Endodermal cell (in vitro differentiated cells): ENCODE data around the gene RABGAP1L. TPM values are rescaled to one million over a fixed set of nuclear protein-coding genes. Genes with fewer than 3 reads are reported as not detected.
A peak's percentile ranks its signal among the peaks of the same experiment; 100 is the strongest.

Source experiments
- DNase-seq: peaks from one replicate; pipeline ENCODE4 v3.0.0-alpha.2; 2017
- H3K27ac ChIP-seq: 2 replicates; pipeline ENCODE4 v1.5.1; 2013; ENCODE audit warnings: mild to moderate bottlenecking, low read depth, low read length, moderate library complexity
- H3K27me3 ChIP-seq: 2 replicates; pipeline ENCODE4 v1.6.1; 2013; ENCODE audit warnings: mild to moderate bottlenecking, low read length, moderate library complexity; ENCODE audit not compliant: insufficient read depth, control insufficient read depth, poor library complexity, severe bottlenecking
- H3K36me3 ChIP-seq: 2 replicates; pipeline ENCODE4 v1.7.0; 2013; ENCODE audit warnings: mild to moderate bottlenecking, low read length, moderate library complexity; ENCODE audit not compliant: control insufficient read depth, insufficient read depth
- H3K4me1 ChIP-seq: one replicate; pipeline ENCODE4 v1.7.0; 2013; ENCODE audit warnings: low read length; ENCODE audit not compliant: control insufficient read depth, insufficient read depth
- H3K4me3 ChIP-seq: 2 replicates; pipeline ENCODE4 v1.5.1; 2013; ENCODE audit warnings: mild to moderate bottlenecking, low read length, moderate library complexity
- H3K9ac ChIP-seq: 2 replicates; pipeline ENCODE4 v1.6.1; 2013; ENCODE audit warnings: mild to moderate bottlenecking, low read length, moderate library complexity; ENCODE audit not compliant: poor library complexity, severe bottlenecking; ENCODE audit errors: extremely low read depth
- H3K9me3 ChIP-seq: 2 replicates; pipeline ENCODE4 v1.6.1; 2013; ENCODE audit warnings: mild to moderate bottlenecking, low read length, moderate library complexity; ENCODE audit not compliant: control insufficient read depth
- H3K27ac Mint-ChIP-seq: 2 replicates; pipeline ENCODE4 v1.8.0; 2020; ENCODE audit warnings: mixed read lengths
- H3K27me3 Mint-ChIP-seq: 2 replicates; pipeline ENCODE4 v1.8.0; 2021; ENCODE audit warnings: mild to moderate bottlenecking, mixed read lengths; ENCODE audit not compliant: insufficient read depth
- H3K36me3 Mint-ChIP-seq: 2 replicates; pipeline ENCODE4 v1.8.0; 2020; ENCODE audit warnings: low read depth, mixed read lengths
- H3K4me1 Mint-ChIP-seq: 2 replicates; pipeline ENCODE4 v1.8.0; 2020; ENCODE audit warnings: mixed read lengths
- H3K4me3 Mint-ChIP-seq: 2 replicates; pipeline ENCODE4 v1.8.0; 2020; ENCODE audit warnings: mild to moderate bottlenecking, moderate library complexity, mixed read lengths
- H3K9me3 Mint-ChIP-seq: 2 replicates; pipeline ENCODE4 v1.8.0; 2020; ENCODE audit warnings: mild to moderate bottlenecking, mixed read lengths
- CTCF ChIP-seq: fragments of 200-600 bp; sonication (generic); conservative IDR thresholded peaks from 2 replicates; pipeline ENCODE4 v1.5.0; 2021; ENCODE audit warnings: antibody characterized with exemption, mild to moderate bottlenecking
- WGBS, 2 experiments: methylation state at CpG; one replicate each; pipeline versions ENCODE4 v1.1.5 to v1.1.7; 2013; ENCODE audit warnings: missing lambda C conversion rate in 2 of 2, mixed read lengths in 1 of 2; ENCODE audit not compliant: insufficient coverage in 1 of 2, insufficient read length in 1 of 2; 5-methylcytosine and 5-hydroxymethylcytosine counted together
- total RNA-seq, 2 donors: library from RNA; stranded (reverse); fragmentation: NEBNext Ultra II Directional in 1 of 2; extraction: Animal tissue kit (Norgen Biotek cat#: 25700) in 1 of 2; gene quantifications; 2 replicates in 1 of 2; 3 replicates in 1 of 2; pipeline ENCODE4 v1.2.1, GENCODE V29; 2021

The RABGAP1L gene
- total RNA-seq, 2 donors from 2014 or later: 32.5 to 36.9 TPM

- Mint-ChIP-seq H3K4me1 (peaks cover 39% of the 10 kb centered on the region), H3K4me3 (no peak overlapping the region), H3K9me3 (no peaks in the 10 kb centered on the region), H3K27ac (no peak overlapping the region), H3K27me3 (no peaks in the 10 kb centered on the region), H3K36me3 (no peaks in the 10 kb centered on the region)
- no peaks in the 10 kb centered on the region for H3K27me3 ChIP-seq
- H3K9ac ChIP-seq: no peak overlapping the region
- peaks cover 16% of the 10 kb centered on the region for H3K4me1 ChIP-seq
- no peak overlapping the region for H3K4me3 ChIP-seq
- DNase-seq: no peak
- H3K27ac ChIP-seq: no peak overlapping the region
- H3K9me3 ChIP-seq: no peaks in the 10 kb centered on the region
- no peaks in the 10 kb centered on the region for H3K36me3 ChIP-seq
- TF ChIP-seq CTCF: no peak
- 95 to 100% methylated on average over 1 to 2 of the region's 2 CpGs for WGBS, 2 experiments
Measured at GRCh38 chr1:174963529-174964125, 804.3 kb downstream of the RABGAP1L start.

GRCh38 chr1:174964261-174964971 lies 805.1 kb downstream of the RABGAP1L start:
- H3K27me3 ChIP-seq: no peaks in the 10 kb centered on the region
- WGBS, 2 experiments: 72 to 94% methylated on average over 4 to 6 of the region's 6 CpGs
- no peak overlapping the region for H3K27ac ChIP-seq
- TF ChIP-seq CTCF: no peak
- peaks cover 46% of the 10 kb centered on the region for H3K4me1 Mint-ChIP-seq
- no peaks in the 10 kb centered on the region for H3K27me3 Mint-ChIP-seq
- no peak overlapping the region for H3K4me3 ChIP-seq
- H3K9me3 Mint-ChIP-seq: no peaks in the 10 kb centered on the region
- H3K4me3 Mint-ChIP-seq: no peak overlapping the region
- no peak for DNase-seq
- H3K9me3 ChIP-seq: no peaks in the 10 kb centered on the region
- no peak overlapping the region for H3K9ac ChIP-seq
- no peaks in the 10 kb centered on the region for H3K36me3 Mint-ChIP-seq
- H3K36me3 ChIP-seq: no peaks in the 10 kb centered on the region
- peaks cover 16% of the 10 kb centered on the region for H3K4me1 ChIP-seq
- H3K27ac Mint-ChIP-seq: peak overlapping the region; percentile 82

GRCh38 chr1:174964972-174965361 lies 805.6 kb downstream of the RABGAP1L start:
- Histone ChIP-seq H3K9ac (no peak overlapping the region), H3K27ac (no peak overlapping the region), H3K4me1 (peaks cover 16% of the 10 kb centered on the region), H3K27me3 (no peaks in the 10 kb centered on the region), H3K36me3 (no peaks in the 10 kb centered on the region), H3K4me3 (peak overlapping the region; percentile 26), H3K9me3 (no peaks in the 10 kb centered on the region)
- no peak overlapping the region for H3K4me3 Mint-ChIP-seq
- no peak for TF ChIP-seq CTCF
- H3K4me1 Mint-ChIP-seq: peaks cover 46% of the 10 kb centered on the region
- H3K36me3 Mint-ChIP-seq: no peaks in the 10 kb centered on the region
- DNase-seq: no peak
- no peaks in the 10 kb centered on the region for H3K9me3 Mint-ChIP-seq
- H3K27me3 Mint-ChIP-seq: no peaks in the 10 kb centered on the region
- WGBS, 2 experiments: 85 to 100% methylated on average over 1 of the region's 1 CpG
- peak overlapping the region; percentile 88 for H3K27ac Mint-ChIP-seq
